ENCODE measurements around the gene MYO18B.

The MYO18B gene

DNA sequence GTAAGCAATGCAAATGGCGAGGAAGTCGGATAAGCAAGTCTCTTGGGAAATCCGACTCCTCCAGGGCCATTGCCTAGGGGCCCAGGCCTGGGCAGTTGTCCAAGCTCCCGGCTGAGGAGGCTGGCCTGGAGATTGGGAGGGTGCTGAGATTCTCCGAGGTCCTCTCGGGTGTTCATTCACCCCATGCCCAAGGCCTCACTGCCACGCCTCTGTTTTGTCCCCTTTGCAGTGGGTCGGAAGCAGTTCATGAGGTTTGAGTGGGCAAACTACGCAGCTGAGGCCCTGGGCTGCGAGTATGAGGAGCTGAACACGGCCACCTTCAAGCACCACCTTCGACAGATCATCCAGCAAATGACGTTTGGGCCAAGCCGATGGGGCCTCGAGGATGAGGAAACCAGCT is 81.3 kb downstream of the MYO18B start:
- no peak for DNase-seq (ENCODE audit: low read depth)
- TF ChIP-seq, protein P1, sequence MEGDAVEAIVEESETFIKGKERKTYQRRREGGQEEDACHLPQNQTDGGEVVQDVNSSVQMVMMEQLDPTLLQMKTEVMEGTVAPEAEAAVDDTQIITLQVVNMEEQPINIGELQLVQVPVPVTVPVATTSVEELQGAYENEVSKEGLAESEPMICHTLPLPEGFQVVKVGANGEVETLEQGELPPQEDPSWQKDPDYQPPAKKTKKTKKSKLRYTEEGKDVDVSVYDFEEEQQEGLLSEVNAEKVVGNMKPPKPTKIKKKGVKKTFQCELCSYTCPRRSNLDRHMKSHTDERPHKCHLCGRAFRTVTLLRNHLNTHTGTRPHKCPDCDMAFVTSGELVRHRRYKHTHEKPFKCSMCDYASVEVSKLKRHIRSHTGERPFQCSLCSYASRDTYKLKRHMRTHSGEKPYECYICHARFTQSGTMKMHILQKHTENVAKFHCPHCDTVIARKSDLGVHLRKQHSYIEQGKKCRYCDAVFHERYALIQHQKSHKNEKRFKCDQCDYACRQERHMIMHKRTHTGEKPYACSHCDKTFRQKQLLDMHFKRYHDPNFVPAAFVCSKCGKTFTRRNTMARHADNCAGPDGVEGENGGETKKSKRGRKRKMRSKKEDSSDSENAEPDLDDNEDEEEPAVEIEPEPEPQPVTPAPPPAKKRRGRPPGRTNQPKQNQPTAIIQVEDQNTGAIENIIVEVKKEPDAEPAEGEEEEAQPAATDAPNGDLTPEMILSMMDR (IDR thresholded peaks at IDR 0.05; ENCODE audit: low read length, missing control alignments), result no peak
- H3K4me3 ChIP-seq (replicated peaks; ENCODE audit: low read depth, low read length), result no peak overlapping the region

DNA sequence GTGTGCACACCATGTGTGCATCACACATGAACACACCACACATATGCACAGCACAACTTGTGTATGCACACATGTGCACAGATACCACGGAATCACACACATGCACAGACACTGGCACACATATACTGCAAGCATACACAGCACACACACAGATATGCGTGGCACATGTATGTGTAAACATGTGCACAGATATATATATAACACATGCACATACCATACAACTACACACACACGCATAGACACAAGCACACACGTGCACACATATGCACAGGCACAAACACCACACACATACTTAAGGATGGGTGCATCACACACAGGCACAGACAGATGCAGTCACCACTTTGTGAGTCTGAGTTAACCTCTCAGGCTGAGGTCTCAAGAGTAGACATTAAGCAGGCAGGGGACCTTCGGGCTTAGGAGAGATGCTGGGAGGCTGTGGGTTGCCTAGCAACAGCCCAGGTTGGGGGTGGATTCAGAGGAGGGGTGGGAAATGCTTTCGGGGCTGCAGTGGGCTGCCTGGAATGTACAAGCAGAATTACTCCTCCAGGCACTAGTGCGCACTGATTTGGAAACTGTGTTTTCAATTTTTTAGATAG is 82.9 kb downstream of the MYO18B start:
- no peak overlapping the region for H3K4me3 ChIP-seq (replicated peaks; ENCODE audit: low read depth, low read length)
- TF ChIP-seq, protein P1 (IDR thresholded peaks at IDR 0.05; ENCODE audit: low read length, missing control alignments), result no peak
- DNase-seq (ENCODE audit: low read depth), result no peak

DNA sequence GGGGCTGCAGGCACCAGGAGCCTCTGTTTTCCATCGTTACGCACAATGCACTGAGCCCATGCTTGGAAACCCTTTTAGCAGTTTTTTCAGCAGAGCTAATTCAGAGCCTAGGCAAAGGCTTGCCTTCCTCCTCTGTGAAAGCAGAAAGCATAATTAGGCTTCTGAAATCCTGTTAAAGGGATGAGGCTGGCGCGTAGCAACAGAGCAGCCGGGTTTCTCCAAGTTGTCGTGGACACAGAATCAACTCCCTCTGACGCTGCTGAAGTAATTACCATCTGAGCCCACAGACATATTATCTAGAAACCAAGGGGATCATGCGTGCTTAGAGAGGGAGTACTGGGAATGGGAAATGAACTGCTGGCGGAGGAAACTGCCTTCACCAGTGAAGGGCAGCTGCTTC is 85.4 kb downstream of the MYO18B start:
- H3K4me3 ChIP-seq (replicated peaks; ENCODE audit: low read depth, low read length), result no peak overlapping the region
- TF ChIP-seq, protein P1 (IDR thresholded peaks at IDR 0.05; ENCODE audit: low read length, missing control alignments), result no peak
- DNase-seq (ENCODE audit: low read depth), result no peak

DNA sequence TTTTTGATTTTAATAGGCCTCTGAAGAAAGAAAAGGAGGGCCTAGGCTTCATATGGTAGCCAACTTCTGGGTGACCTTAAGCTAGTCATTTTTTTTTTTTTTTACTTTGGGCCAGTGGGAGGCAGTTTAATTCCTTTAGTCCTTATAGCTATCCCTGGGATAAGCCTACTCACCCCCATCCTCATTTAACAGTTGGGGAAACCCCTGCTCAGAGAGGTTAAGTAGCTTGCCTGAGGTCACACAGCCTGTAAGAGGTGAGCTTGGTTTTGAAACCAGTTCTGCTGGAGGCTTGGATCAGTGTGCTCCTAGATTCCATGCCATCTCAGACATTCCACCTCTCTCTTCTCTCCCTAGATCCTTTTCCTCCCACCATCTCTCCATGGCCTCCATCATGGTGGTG is 86.4 kb downstream of the MYO18B start:
- no peak for DNase-seq (ENCODE audit: low read depth)
- no peak overlapping the region for H3K4me3 ChIP-seq (replicated peaks; ENCODE audit: low read depth, low read length)
- TF ChIP-seq, protein P1 (IDR thresholded peaks at IDR 0.05; ENCODE audit: low read length, missing control alignments), result no peak

DNA sequence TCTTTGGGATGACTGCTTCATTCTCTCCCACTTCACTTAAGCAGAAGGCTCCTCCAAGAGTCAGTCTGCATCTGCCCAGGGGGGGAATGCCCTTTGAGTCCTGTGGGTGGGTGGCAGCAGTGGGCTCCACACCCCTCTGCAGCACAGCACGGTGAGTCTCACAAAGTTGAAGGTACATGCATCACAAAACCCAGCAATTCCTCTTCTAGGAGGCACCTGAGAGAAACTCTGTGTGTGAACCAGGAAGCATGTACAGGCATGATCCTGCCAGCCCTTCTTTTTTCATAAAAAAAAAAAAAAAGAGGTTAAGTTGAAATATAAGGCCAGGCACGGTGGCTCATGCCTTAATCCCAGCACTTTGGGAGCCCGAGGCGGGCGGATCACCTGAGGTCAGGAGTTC is 87.2 kb downstream of the MYO18B start:
- DNase-seq (ENCODE audit: low read depth), result no peak
- TF ChIP-seq, protein P1 (IDR thresholded peaks at IDR 0.05; ENCODE audit: low read length, missing control alignments), result no peak
- no peak overlapping the region for H3K4me3 ChIP-seq (replicated peaks; ENCODE audit: low read depth, low read length)

DNA sequence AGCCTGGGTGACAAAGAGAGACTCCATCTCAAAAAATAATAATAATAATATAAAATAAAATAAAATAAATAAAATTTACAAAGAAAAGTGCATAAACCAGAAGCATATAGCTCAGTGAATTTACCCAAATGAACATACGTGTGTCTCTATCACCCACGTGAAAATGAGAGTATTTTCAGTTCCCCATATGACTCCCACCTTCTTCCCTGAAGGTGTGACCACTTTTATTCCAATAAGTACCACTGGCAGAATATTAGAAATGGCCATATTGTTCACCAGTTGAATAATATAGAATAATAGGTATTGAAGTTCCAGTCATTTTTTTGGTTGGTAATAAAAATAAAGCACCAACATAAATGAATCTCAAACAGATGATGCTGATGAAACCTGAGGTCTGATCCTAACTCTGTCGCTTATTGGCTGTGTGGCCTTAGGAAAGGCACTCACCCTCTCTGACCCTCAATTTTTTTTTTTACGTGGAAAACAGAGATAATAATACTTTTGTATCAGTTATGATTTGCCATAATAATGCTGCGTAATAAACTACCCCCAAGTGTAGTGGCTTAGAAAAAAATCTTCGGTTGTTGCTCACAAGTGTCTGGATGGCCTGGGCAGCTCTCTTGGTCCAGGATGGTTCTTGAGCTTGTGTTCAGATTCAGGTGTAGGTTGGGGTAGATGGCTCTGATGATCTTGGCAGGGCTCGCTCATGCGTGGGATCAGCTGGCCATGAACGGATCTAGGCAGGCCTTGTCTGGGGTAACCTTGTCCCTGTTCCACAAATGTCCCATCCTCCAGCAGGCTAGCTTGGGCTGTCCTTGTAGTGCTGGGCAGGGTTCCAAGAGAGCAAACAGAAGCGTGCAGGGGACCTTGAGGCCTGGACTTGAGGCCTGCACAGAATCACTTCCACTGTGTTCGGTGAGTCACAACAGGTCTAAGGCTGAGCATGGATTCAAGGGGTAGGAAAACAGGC is 88.1 kb downstream of the MYO18B start:
- no peak overlapping the region for H3K4me3 ChIP-seq (replicated peaks; ENCODE audit: low read depth, low read length)
- TF ChIP-seq, protein P1 (IDR thresholded peaks at IDR 0.05; ENCODE audit: low read length, missing control alignments), result no peak
- DNase-seq (ENCODE audit: low read depth), result no peak

Measured in fibroblast of pulmonary artery (primary cell).